IPS DF 6.9 (cell line): ENCODE results near the gene VMO1.
"Not testable (repeated sequence)": the region's sequence is repeated elsewhere in the genome, so short reads cannot be mapped to it uniquely, and the experiment has no call there.

Experiments
- DNase-seq: peaks from one replicate; pipeline ENCODE4 v3.0.0-alpha.2; 2013; ENCODE audit warnings: low read depth, low spot score
- H3K27ac ChIP-seq: one replicate; pipeline ENCODE4 v1.5.1; 2013; ENCODE audit warnings: low read length, control low read depth
- H3K27me3 ChIP-seq: 2 replicates; pipeline ENCODE4 v1.6.1; 2013; ENCODE audit warnings: mild to moderate bottlenecking, low read length; ENCODE audit not compliant: control insufficient read depth, insufficient read depth
- H3K36me3 ChIP-seq: 2 replicates; pipeline ENCODE4 v1.6.1; 2013; ENCODE audit warnings: low read length; ENCODE audit not compliant: control insufficient read depth, insufficient read depth
- H3K4me1 ChIP-seq: 2 replicates; pipeline ENCODE4 v1.6.1; 2013; ENCODE audit warnings: low read length; ENCODE audit not compliant: control insufficient read depth, insufficient read depth
- H3K4me3 ChIP-seq: 2 replicates; pipeline ENCODE4 v1.5.1; 2013; ENCODE audit warnings: mild to moderate bottlenecking, low read length
- H3K9me3 ChIP-seq: 2 replicates; pipeline ENCODE4 v1.6.1; 2013; ENCODE audit warnings: low read length, inconsistent platforms; ENCODE audit not compliant: control insufficient read depth, insufficient read depth
- WGBS: extraction: QIAGEN DNeasy Blood & Tissue Kit; methylation state at CpG from one replicate; pipeline ENCODE4 v1.1.7; 2013; ENCODE audit warnings: mixed read lengths, missing lambda C conversion rate; ENCODE audit not compliant: insufficient read length, insufficient coverage; 5-methylcytosine and 5-hydroxymethylcytosine counted together

The VMO1 gene, protein sequence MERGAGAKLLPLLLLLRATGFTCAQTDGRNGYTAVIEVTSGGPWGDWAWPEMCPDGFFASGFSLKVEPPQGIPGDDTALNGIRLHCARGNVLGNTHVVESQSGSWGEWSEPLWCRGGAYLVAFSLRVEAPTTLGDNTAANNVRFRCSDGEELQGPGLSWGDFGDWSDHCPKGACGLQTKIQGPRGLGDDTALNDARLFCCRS

DNA sequence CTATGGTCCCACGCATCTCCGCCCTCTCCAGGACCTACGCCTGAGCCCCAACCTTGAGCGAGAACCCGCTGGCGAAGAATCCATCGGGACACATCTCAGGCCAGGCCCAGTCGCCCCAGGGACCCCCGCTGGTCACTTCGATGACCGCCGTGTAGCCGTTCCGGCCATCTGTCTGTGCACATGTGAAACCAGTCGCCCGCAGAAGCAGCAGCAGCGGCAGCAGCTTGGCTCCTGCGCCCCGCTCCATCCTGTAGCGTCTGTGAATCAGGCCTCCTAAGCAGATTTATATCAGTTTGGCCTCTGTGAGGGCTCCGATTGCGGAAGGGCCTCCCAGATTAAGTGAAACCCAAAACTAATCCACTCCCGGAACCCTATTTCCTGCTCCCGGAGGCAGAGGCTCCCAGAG lies at the start of gene VMO1:
TSS of gene VMO1 (minus strand) at position 259 of the 406 bp plus-strand sequence. CDS start at position 247, 12 bp downstream.
- DNase-seq, result no peak
- Histone ChIP-seq H3K27me3 (peaks cover 11% of the 10 kb centered on the region), H3K27ac (no peak within 1 kb of the TSS), H3K4me1 (peaks cover 4% of the 10 kb centered on the region), H3K4me3 (no peak within 1 kb of the TSS), H3K36me3 (no peaks in the 10 kb centered on the region), H3K9me3 (no peaks in the 10 kb centered on the region)
- WGBS, result no CpG with 5 or more reads among the region's 24 CpGs

DNA sequence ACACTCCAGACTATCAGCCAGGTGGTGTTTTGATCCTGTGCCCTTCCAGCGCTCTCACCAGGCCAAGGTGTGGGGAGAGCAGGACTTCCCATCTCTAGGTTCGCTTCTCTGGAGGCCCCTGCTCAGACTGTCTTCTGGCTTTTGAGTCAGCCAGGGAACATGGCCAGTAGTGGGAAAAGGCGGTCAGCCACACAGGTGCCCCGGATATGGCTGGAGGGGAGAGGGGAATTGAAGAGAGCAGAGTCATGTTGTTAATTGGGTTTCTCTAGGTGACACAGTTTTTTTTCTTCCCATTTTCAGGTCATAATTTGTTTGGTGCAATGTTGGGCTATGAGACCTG lies 48.5 kb upstream of the VMO1 start:
- Histone ChIP-seq H3K36me3 (no peaks in the 10 kb centered on the region), H3K4me3 (no peak overlapping the region), H3K4me1 (no peaks in the 10 kb centered on the region), H3K27me3 (no peaks in the 10 kb centered on the region), H3K27ac (no peak overlapping the region), H3K9me3 (no peaks in the 10 kb centered on the region)
- DNase-seq, result no peak
- WGBS, result no CpG with 5 or more reads among the region's 4 CpGs

DNA sequence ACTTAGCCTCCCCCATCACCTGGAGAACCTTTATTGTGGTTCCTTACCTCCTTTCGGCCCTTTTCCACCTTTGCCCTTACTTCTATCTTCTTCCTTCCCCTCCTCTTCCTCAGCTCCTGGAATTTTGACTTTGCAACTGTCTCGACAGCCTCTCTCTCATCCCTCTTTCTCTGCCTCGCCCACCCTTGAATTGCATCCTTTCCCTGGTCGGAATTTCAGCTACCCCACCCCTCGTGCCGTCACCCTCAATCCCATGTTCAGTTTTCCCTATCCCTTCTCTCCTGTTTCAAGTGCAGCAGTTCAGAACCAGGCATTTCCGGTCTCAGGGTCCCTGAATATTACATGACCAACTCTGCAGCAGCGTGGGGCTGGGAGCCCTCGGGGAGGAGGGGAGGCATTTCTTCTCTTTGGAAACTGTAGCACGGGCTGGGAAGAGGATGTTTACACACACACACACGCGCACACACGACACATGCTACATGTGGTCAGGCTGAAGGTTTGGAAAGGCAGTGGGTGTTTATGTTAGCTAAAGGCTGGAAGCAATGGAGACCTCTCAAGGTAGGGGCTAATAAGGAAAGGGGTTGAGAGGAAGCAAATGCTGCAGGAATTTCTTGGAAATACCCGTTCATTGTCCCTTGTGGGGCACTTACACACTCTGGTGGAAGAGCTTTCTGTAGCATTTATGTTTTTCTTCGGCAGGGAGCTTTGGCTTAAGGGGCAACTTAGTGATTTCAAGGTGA lies 47.9 kb upstream of the VMO1 start:
- H3K27me3 ChIP-seq, result no peaks in the 10 kb centered on the region
- DNase-seq, result no peak
- peak overlapping the region; percentile 73; the same call in 1 of the 2 replicates for H3K4me3 ChIP-seq
- H3K36me3 ChIP-seq, result no peaks in the 10 kb centered on the region
- no peak overlapping the region for H3K27ac ChIP-seq
- no peaks in the 10 kb centered on the region for H3K4me1 ChIP-seq
- WGBS, result no CpG with 5 or more reads among the region's 15 CpGs
- H3K9me3 ChIP-seq, result no peaks in the 10 kb centered on the region

DNA sequence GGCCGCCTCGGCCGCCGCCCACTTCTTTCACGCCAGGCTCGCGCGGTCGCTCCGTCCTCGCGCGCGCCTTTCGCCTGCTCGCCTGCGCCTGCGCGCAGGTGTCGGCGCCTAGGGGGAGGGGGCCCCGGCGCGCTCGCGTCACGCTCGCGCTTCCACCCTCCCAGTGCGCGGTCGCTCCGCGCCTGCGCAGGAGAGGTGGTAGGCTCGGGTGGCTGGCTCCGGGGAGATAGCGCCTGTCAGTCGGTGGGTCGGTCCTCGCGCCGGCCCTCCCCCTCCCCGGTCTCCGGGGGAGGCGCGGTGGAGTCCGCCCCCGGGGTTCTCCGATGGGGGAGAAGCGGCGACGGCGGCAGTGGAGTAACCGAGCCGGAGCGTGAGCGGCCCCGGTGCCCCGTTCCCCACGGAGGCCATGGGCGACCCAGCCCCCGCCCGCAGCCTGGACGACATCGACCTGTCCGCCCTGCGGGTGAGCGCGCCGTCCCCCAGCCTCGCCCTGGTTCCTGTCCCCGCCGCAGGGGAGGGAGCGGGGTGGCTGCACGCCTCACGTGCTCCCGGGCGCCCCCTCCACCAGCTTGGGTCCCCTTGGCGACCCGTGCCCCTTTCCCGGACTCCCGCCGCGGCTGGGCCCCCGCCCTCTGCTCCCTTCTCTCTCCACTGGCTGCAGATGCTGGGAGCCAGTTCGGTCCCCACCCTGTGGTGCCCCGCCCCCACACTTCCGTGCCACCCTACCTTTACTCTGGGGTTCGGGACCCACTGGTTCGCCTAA lies 47.2 kb upstream of the VMO1 start, which contains the start of gene MINK1:
TSS of gene MINK1 (plus strand) at position 163 of the 763 bp plus-strand sequence. CDS start at position 407, 244 bp downstream.
- no CpG with 5 or more reads among the region's 91 CpGs for WGBS

DNA sequence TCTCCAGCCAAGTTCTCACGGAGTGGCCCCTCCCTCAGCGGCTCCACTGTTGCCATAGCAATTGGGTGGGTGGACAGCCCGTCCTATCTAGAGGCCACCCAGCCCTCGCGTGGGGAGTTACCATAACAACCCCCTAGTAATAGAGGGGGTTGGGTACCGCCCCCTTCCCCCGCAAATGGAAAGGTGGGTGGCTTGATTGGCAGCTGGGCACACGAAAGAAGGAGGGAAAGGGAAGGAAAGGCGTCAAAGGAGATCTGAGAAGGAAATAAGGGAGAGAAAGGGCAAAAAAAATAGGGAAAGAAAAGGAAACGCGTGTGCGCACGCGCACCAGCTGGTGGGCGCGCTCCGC lies 46.6 kb upstream of the VMO1 start:
- peak overlapping the region; percentile 73 for H3K4me3 ChIP-seq
- WGBS, result no CpG with 5 or more reads among the region's 17 CpGs

More for the DNA sequence above, 47.2 kb upstream of the VMO1 start, which contains the start of gene MINK1:
- no peak within 1 kb of the TSS for H3K27ac ChIP-seq
- H3K27me3 ChIP-seq, result no peaks in the 10 kb centered on the region
- no peaks in the 10 kb centered on the region for H3K36me3 ChIP-seq
- DNase-seq, result peak; percentile 50
- no peaks in the 10 kb centered on the region for H3K4me1 ChIP-seq
- peak within 1 kb of the TSS; percentile 73 for H3K4me3 ChIP-seq
- H3K9me3 ChIP-seq, result no peaks in the 10 kb centered on the region

DNA sequence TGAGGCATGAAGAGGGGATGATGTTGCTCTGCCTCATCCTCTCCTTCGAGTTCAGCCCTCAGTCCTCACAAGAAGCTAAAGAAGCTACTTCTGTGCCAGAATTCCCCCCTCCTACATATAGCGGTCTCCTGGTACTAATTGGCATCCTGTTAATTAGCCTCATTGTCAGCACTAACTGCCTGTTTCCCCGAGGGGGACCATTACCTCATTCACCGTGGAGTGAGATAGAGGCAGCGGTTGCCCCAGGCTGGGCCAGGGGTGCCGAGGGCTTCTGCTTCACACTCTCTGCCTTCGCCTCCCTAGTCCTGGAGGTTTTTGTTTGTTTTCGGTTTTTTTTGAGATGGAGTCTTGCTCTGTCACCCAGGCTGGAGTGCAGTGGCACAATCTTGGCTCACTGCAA lies 41.2 kb upstream of the VMO1 start:
- WGBS, result no CpG with 5 or more reads among the region's 8 CpGs
- H3K4me3 ChIP-seq, result no peak overlapping the region
- H3K9me3 ChIP-seq, result no peaks in the 10 kb centered on the region
- no peaks in the 10 kb centered on the region for H3K27me3 ChIP-seq
- no peaks in the 10 kb centered on the region for H3K4me1 ChIP-seq
- no peak for DNase-seq
- H3K36me3 ChIP-seq, result no peaks in the 10 kb centered on the region; the same call in 1 of the 2 replicates
- H3K27ac ChIP-seq, result no peak overlapping the region

More for the DNA sequence above, 46.6 kb upstream of the VMO1 start:
- not testable (repeated sequence) for H3K27me3 ChIP-seq, DNase-seq, H3K36me3 ChIP-seq, H3K4me1 ChIP-seq, H3K9me3 ChIP-seq, H3K27ac ChIP-seq

DNA sequence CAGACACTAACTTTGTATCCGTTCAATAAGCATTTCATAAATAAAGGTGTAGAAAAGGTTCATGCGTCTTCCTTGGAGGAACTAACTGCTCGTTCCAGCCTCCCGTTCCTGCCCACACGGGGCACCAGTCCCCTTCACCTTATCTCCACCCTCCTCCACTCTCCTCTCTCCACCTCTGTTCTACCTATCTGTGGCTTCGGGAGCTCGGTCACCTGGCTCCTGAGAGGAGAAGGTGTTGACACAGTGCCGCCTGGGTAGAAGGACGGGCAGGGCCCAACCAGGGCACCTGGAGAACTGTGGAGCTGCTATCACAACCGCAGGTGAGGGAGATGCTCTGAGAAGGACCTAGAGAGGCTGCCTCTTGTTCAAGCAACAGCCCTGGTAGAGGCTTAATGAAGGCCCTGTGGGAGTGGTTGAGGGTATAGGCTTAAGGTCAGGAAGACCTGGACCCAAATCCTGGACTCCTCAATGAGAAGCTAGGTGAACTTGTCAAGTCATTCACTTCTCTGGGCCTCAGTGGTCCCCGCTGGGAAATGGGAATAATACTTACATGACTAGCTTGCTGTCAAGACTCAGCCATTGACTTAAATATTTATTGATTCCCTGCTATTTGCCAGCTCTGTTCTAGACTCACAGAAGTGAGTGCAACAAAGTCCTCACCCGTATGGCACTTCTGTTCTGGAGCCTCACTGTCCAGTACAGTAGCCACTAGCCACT lies 37.4 kb upstream of the VMO1 start:
- H3K9me3 ChIP-seq, result no peaks in the 10 kb centered on the region
- DNase-seq, result no peak
- H3K4me1 ChIP-seq, result no peaks in the 10 kb centered on the region
- H3K4me3 ChIP-seq, result no peak overlapping the region
- no peaks in the 10 kb centered on the region; the same call in 1 of the 2 replicates for H3K36me3 ChIP-seq
- H3K27ac ChIP-seq, result no peak overlapping the region
- WGBS, result no CpG with 5 or more reads among the region's 12 CpGs
- no peaks in the 10 kb centered on the region for H3K27me3 ChIP-seq

DNA sequence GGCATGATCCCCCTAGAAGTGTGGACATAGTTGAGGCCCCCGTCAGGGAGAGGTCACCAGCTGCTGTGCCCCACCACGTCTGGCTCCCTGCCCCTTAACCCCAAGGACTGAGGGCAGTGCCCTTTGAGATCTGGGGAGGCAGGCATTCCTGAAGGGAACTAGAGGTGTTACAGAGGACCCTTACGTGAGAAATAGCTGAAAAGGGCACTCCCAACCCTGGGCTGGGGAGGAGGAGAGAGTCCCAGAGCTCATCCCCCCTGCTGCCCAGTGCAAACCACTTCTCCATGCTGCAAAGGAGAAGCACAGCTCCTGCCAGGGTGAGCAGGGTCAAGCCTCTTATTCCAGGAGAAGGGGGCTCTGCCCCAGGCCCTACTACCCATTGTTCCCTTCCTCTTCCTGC lies 36.7 kb upstream of the VMO1 start:
- no peaks in the 10 kb centered on the region for H3K9me3 ChIP-seq
- no CpG with 5 or more reads among the region's 3 CpGs for WGBS
- no peak overlapping the region for H3K4me3 ChIP-seq
- no peaks in the 10 kb centered on the region; the same call in 1 of the 2 replicates for H3K36me3 ChIP-seq
- H3K27me3 ChIP-seq, result no peaks in the 10 kb centered on the region
- DNase-seq, result no peak
- no peak overlapping the region for H3K27ac ChIP-seq
- H3K4me1 ChIP-seq, result no peaks in the 10 kb centered on the region

DNA sequence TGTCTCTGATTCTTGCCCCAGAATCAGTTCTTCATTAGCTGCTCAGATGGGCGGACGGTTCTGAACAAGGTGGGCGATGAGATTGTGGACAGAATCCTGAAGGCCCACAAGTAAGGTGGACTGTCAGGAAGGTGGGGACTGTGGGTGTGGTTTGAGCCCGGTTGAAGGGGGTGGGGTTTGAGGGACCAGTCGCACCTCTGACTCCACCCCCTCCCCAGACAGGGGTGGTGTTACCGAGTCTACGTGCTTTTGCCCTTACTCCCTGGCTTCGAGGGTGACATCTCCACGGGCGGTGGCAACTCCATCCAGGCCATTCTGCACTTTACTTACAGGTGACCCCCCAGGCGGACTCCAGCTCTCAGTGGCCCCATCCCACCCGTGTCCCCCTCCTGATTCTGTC lies 32.1 kb upstream of the VMO1 start:
- Histone ChIP-seq H3K27ac (no peak overlapping the region), H3K27me3 (no peaks in the 10 kb centered on the region), H3K36me3 (peaks cover 11% of the 10 kb centered on the region), H3K4me1 (no peaks in the 10 kb centered on the region), H3K9me3 (no peaks in the 10 kb centered on the region), H3K4me3 (no peak overlapping the region)
- DNase-seq, result no peak
- WGBS, result no CpG with 5 or more reads among the region's 12 CpGs

DNA sequence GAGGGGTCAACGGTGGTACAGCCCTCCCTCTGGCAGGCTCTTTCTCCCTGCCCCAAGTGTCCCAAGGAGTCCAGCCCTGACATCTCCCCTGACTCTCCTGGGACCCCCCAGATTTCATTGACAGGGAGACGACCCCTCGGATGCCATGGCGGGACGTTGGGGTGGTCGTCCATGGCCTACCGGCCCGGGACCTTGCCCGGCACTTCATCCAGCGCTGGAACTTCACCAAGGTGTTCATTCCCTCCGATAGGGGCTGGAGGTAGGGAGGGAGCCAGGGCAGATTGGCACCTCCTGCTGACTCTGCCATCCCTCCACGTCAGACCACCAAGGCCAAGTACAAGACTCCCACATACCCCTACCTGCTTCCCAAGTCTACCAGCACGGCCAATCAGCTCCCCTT lies 30.7 kb upstream of the VMO1 start:
- no CpG with 5 or more reads among the region's 13 CpGs for WGBS
- DNase-seq, result no peak
- Histone ChIP-seq H3K9me3 (no peaks in the 10 kb centered on the region), H3K36me3 (peaks cover 11% of the 10 kb centered on the region), H3K4me3 (no peak overlapping the region), H3K27me3 (no peaks in the 10 kb centered on the region), H3K4me1 (no peaks in the 10 kb centered on the region), H3K27ac (no peak overlapping the region)
